ENCODE results near the gene YIPF7.

GRCh38 chr4:44616621-44617020 lies 34.8 kb downstream of the YIPF7 start:
- TF ChIP-seq USF2 (IDR thresholded peaks at IDR 0.05; ENCODE audit: borderline replicate concordance, low read depth, low read length) (no peak), POLR2AphosphoS5 (IDR thresholded peaks at IDR 0.05; ENCODE audit: low read depth, low read length) (no peak), CTCF (IDR thresholded peaks at IDR 0.05) (no peak), RCOR1 (IDR thresholded peaks at IDR 0.05; ENCODE audit: low read length) (no peak), RAD21 (IDR thresholded peaks at IDR 0.05; ENCODE audit: low read length) (no peak), FOXM1 (IDR thresholded peaks at IDR 0.05; ENCODE audit: low read depth) (no peak), ZBTB33 (IDR thresholded peaks at IDR 0.05; ENCODE audit: borderline replicate concordance, low read depth) (no peak), NRF1 (IDR thresholded peaks at IDR 0.05; ENCODE audit: low read depth, low read length) (no peak), EZH2phosphoT487 (IDR thresholded peaks at IDR 0.05; ENCODE audit: borderline replicate concordance, low read depth) (no peak), TAF1 (IDR thresholded peaks at IDR 0.05; ENCODE audit: borderline replicate concordance, low read depth, low read length) (no peak), USF1 (IDR thresholded peaks at IDR 0.05; ENCODE audit: borderline replicate concordance, low read depth) (no peak), MXI1 (IDR thresholded peaks at IDR 0.05; ENCODE audit: low read depth, low read length) (no peak), SIN3A (IDR thresholded peaks at IDR 0.05; ENCODE audit: borderline replicate concordance, low read depth, low read length) (no peak)
